Ascending aorta (tissue), 2 donors: Measurements from ENCODE around the gene DNLZ. TPM values are rescaled to one million over a fixed set of nuclear protein-coding genes. Genes with fewer than 3 reads are reported as not detected.
A peak's percentile ranks its signal among the peaks of the same experiment; 100 is the strongest.

Source experiments
- DNase-seq, 2 donors: peaks; one replicate each; pipeline ENCODE4 v3.0.0-alpha.2; 2019; ENCODE audit warnings: low spot score in 2 of 2
- H3K27ac ChIP-seq, 2 donors: fragments of 200-600 bp; sonication (generic); one replicate each; pipeline ENCODE4 v1.5.1; 2016 to 2017; ENCODE audit warnings: mild to moderate bottlenecking in 1 of 2
- H3K27me3 ChIP-seq: fragments of 200-600 bp; sonication (generic); one replicate; pipeline ENCODE4 v1.5.1; 2017
- H3K36me3 ChIP-seq, 2 donors: fragments of 200-600 bp; sonication (generic); one replicate each; pipeline ENCODE4 v1.5.1; 2016
- H3K4me1 ChIP-seq, 2 donors: fragments of 200-600 bp; sonication (generic); one replicate each; pipeline ENCODE4 v1.5.1; 2016 to 2017; ENCODE audit warnings: mild to moderate bottlenecking in 1 of 2
- H3K4me3 ChIP-seq, 2 donors: fragments of 200-600 bp; sonication (generic); one replicate each; pipeline ENCODE4 v1.5.1; 2016 to 2017; ENCODE audit warnings: mild to moderate bottlenecking in 1 of 2
- H3K9me3 ChIP-seq, 2 donors: fragments of 200-600 bp; sonication (generic); one replicate each; pipeline ENCODE4 v1.5.1; 2016
- CTCF ChIP-seq, 3 experiments: fragments of 200-600 bp in 2 of 3; fragments of 450-650 bp in 1 of 3; sonication (generic) in 2 of 3; IDR thresholded peaks; one replicate each; pipeline ENCODE4 v1.5.1; 2016 to 2019; ENCODE audit warnings: antibody characterized with exemption in 3 of 3, mild to moderate bottlenecking in 1 of 3, moderate library complexity in 1 of 3
- intact Hi-C: fragments of 100-400 bp; cut with DNase I; formaldehyde crosslinking; loops from one replicate; pipeline ENCODE4 v1.15.1; 2023
- total RNA-seq: library from RNA; depleted of rRNA; stranded (reverse); fragments of >200 nt; gene quantifications from one replicate; pipeline ENCODE4 v1.1.0, GENCODE V29; 2016

The DNLZ gene
- total RNA-seq, 1 donor from 2014 or later: 191 TPM

DNA sequence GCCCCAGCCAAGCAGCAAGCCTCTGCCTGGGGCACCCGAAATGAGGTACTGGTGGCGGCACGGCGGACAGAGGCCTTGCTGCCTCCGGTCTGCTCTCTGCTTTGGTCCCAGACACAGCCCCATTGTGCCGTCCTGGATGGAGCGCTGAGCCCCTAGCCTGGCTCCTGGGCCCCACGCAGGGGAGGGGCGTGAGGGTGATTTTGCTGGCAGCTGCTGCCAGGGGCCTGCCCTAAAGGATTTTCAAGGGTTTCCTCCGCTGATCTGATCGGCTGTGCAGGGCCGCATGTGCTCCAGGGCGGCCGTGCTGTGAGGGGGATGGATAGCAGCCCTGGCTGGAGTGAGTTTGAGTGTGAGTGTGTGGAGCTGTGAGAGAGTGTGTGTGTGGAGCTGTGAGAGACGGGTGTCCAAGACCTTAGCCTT is 34.9 kb downstream of the DNLZ start:
- Histone ChIP-seq H3K27ac (peak overlapping the region; percentile 78 to 86), H3K4me1 (peaks cover 21 to 27% of the 10 kb centered on the region in 2 donors), H3K27me3 (no peaks in the 10 kb centered on the region), H3K36me3 (no peaks in the 10 kb centered on the region), H3K9me3 (no peaks in the 10 kb centered on the region), H3K4me3 (peak overlapping the region; percentile 75 to 98)
- no peak for TF ChIP-seq CTCF (IDR thresholded peaks at IDR 0.05)
- DNase-seq: no peak
- intact Hi-C loops: loop anchor here (5.0 kb wide), 1 partner anchor 74 kb away; the partner anchor contains the start of gene SNAPC4

- no peaks in the 10 kb centered on the region for H3K27me3 ChIP-seq
- no peak for DNase-seq
- TF ChIP-seq CTCF (IDR thresholded peaks at IDR 0.05): no peak
- peak overlapping the region; percentile 75 to 98 for H3K4me3 ChIP-seq
- H3K27ac ChIP-seq: peak overlapping the region; percentile 78 to 86
- no peaks in the 10 kb centered on the region for H3K36me3 ChIP-seq
- H3K9me3 ChIP-seq: no peaks in the 10 kb centered on the region
- intact Hi-C loops: loop anchor here (5.0 kb wide), 1 partner anchor 74 kb away; the partner anchor contains the start of gene SNAPC4
- peaks cover 21 to 27% of the 10 kb centered on the region in 2 donors for H3K4me1 ChIP-seq
These were observed 35.4 kb downstream of the DNLZ start for GRCh38 chr9:136328011-136328621.

- intact Hi-C loops: loop anchor here (1.0 to 5.0 kb wide), 2 partner anchors 36 to 75 kb away; partner anchors contain the start of genes DNLZ and SNAPC4
- DNase-seq: no peak
- H3K36me3 ChIP-seq: no peaks in the 10 kb centered on the region
- H3K27ac ChIP-seq: peak within 1 kb of the TSS; percentile 78 to 86
- H3K4me3 ChIP-seq: peak within 1 kb of the TSS; percentile 75 to 98
- TF ChIP-seq CTCF (IDR thresholded peaks at IDR 0.05): peak in 1 of 3 experiments; percentile 29
- no peaks in the 10 kb centered on the region for H3K27me3 ChIP-seq
- peaks cover 21 to 27% of the 10 kb centered on the region in 2 donors for H3K4me1 ChIP-seq
- no peaks in the 10 kb centered on the region for H3K9me3 ChIP-seq
These were observed 36.1 kb downstream of the DNLZ start, which contains the start of gene GPSM1 for GRCh38 chr9:136327304-136327974. Gene GPSM1, plus strand, starts transcription at chr9:136327539. Its CDS starts 157 bp downstream, at chr9:136327696.

- DNase-seq: no peak
- Histone ChIP-seq H3K9me3 (no peaks in the 10 kb centered on the region), H3K36me3 (no peaks in the 10 kb centered on the region), H3K27me3 (no peaks in the 10 kb centered on the region), H3K27ac (peak overlapping the region; percentile 76 to 86), H3K4me1 (peaks cover 21 to 27% of the 10 kb centered on the region in 2 donors), H3K4me3 (peak overlapping the region; percentile 75 to 98)
- intact Hi-C loops: loop anchor here (1.0 to 5.0 kb wide), 2 partner anchors 36 to 75 kb away; partner anchors contain the start of genes DNLZ and SNAPC4
- TF ChIP-seq CTCF (IDR thresholded peaks at IDR 0.05): no peak
These were observed 36.7 kb downstream of the DNLZ start for GRCh38 chr9:136326761-136327303.

- H3K9me3 ChIP-seq: no peaks in the 10 kb centered on the region
- no peaks in the 10 kb centered on the region for H3K27me3 ChIP-seq
- peak overlapping the region; percentile 76 to 86 for H3K27ac ChIP-seq
- no peak for TF ChIP-seq CTCF (IDR thresholded peaks at IDR 0.05)
- intact Hi-C loops: loop anchor here (5.0 kb wide), 1 partner anchor 76 kb away; the partner anchor contains the start of gene SNAPC4
- H3K4me3 ChIP-seq: no peak overlapping the region
- no peak for DNase-seq
- peaks cover 21 to 27% of the 10 kb centered on the region in 2 donors for H3K4me1 ChIP-seq
- no peaks in the 10 kb centered on the region for H3K36me3 ChIP-seq
These were observed 37.3 kb downstream of the DNLZ start for GRCh38 chr9:136326061-136326760.
